AG04450 (cell line): ENCODE data around the gene RAI14. TPM values are rescaled to one million over a fixed set of nuclear protein-coding genes. Genes with fewer than 3 reads are reported as not detected.
"Not testable (repeated sequence)": the region's sequence is repeated elsewhere in the genome, so short reads cannot be mapped to it uniquely, and the experiment has no call there.

Experiments
- CTCF ChIA-PET: fragments of 300-600, 350-600 bp; formaldehyde crosslinking; extraction: SDS; loops from one replicate; lab custom pipeline; 2022; ENCODE audit warnings: antibody characterized with exemption, inconsistent platforms; lab: Charles Lee
- POLR2A ChIA-PET: fragments of 350-600 bp; formaldehyde crosslinking; extraction: SDS; loops from one replicate; lab custom pipeline; 2021; ENCODE audit warnings: antibody characterized with exemption, inconsistent platforms; lab: Yijun Ruan, JAX
- DNase-seq: peaks from one replicate; pipeline ENCODE4 v3.0.0-alpha.2; 2011; ENCODE audit warnings: low read depth, low spot score
- H3K27ac ChIP-seq: one replicate; pipeline ENCODE4 v1.5.1; 2012; ENCODE audit warnings: low read depth, low read length, control low read depth
- H3K27me3 ChIP-seq: one replicate; pipeline ENCODE4 v1.6.0; 2012; ENCODE audit warnings: low read length; ENCODE audit not compliant: control insufficient read depth, insufficient read depth
- H3K4me3 ChIP-seq: 2 replicates; pipeline ENCODE4 v1.5.1; 2011; ENCODE audit warnings: mild to moderate bottlenecking, low read depth, low read length, control low read depth
- H3K9me3 ChIP-seq: 2 replicates; pipeline ENCODE4 v1.5.1; 2012; ENCODE audit warnings: low read length; ENCODE audit not compliant: control insufficient read depth, insufficient read depth
- CTCF ChIP-seq: IDR thresholded peaks from 2 replicates; pipeline ENCODE4 v1.5.1; 2011; ENCODE audit warnings: low read depth, low read length, control low read depth, inconsistent platforms
- polyA plus RNA-seq: library from polyadenylated mRNA; depleted of rRNA; stranded (reverse); fragments of >200 nt; gene quantifications from 2 replicates; pipeline ENCODE4 v1.2.3, GENCODE V29; 2011

The RAI14 gene
- polyA plus RNA-seq, 1 experiment: 162 TPM

GRCh38 chr5:34770486-34770885 is 114.4 kb downstream of the RAI14 start:
- no peak for TF ChIP-seq CTCF
- H3K27me3 ChIP-seq: no peaks in the 10 kb centered on the region
- DNase-seq: no peak
- CTCF ChIA-PET: no interaction called here
- H3K27ac ChIP-seq: no peak overlapping the region
- H3K4me3 ChIP-seq: no peak overlapping the region
- no peaks in the 10 kb centered on the region for H3K9me3 ChIP-seq
- POLR2A ChIA-PET: no interaction called here

- CTCF ChIA-PET: no interaction called here
- H3K4me3 ChIP-seq: no peak overlapping the region
- POLR2A ChIA-PET: no interaction called here
Measured at GRCh38 chr5:34771076-34771475, 114.9 kb downstream of the RAI14 start.

GRCh38 chr5:34772267-34773098 is 116.4 kb downstream of the RAI14 start:
- no peak overlapping the region for H3K4me3 ChIP-seq
- CTCF ChIA-PET: no interaction called here
- POLR2A ChIA-PET: no interaction called here
- no peak overlapping the region for H3K27ac ChIP-seq
- H3K9me3 ChIP-seq: no peaks in the 10 kb centered on the region
- no peak for DNase-seq
- no peaks in the 10 kb centered on the region for H3K27me3 ChIP-seq
- TF ChIP-seq CTCF: no peak

More at GRCh38 chr5:34771076-34771475, 114.9 kb downstream of the RAI14 start:
- H3K9me3 ChIP-seq: no peaks in the 10 kb centered on the region
- no peak for DNase-seq
- no peak overlapping the region for H3K27ac ChIP-seq
- H3K27me3 ChIP-seq: no peaks in the 10 kb centered on the region
- TF ChIP-seq CTCF: no peak

- Histone ChIP-seq H3K9me3 (no peaks in the 10 kb centered on the region; the same call in 1 of the 2 replicates), H3K27me3 (no peaks in the 10 kb centered on the region), H3K4me3 (no peak overlapping the region), H3K27ac (no peak overlapping the region)
- no peak for TF ChIP-seq CTCF
- POLR2A ChIA-PET: no interaction called here
- DNase-seq: no peak
- CTCF ChIA-PET: interaction anchor here (0.8 kb wide), 1 partner anchor 50 kb away, joined by 3 read pairs; no protein-coding TSS in a partner anchor
Measured at GRCh38 chr5:34774139-34774538, 118.0 kb downstream of the RAI14 start.

GRCh38 chr5:34774678-34775077 is 118.5 kb downstream of the RAI14 start:
- POLR2A ChIA-PET: not testable (repeated sequence)

More at GRCh38 chr5:34774678-34775077, 118.5 kb downstream of the RAI14 start:
- H3K27me3 ChIP-seq, H3K4me3 ChIP-seq, H3K27ac ChIP-seq, H3K9me3 ChIP-seq, DNase-seq: not testable (repeated sequence)
- CTCF ChIA-PET: interaction anchor here (1.5 kb wide), 1 partner anchor 288 kb away, joined by 3 read pairs; no protein-coding TSS in a partner anchor
